Measurements from ENCODE around the gene CCDC191.

- TF ChIP-seq CTCF (conservative IDR thresholded peaks at IDR 0.05; ENCODE audit: low read depth, low read length) (no peak), RFX5 (IDR thresholded peaks at IDR 0.05; ENCODE audit: low read depth, low read length) (no peak), FOS (IDR thresholded peaks at IDR 0.05; ENCODE audit: low read depth, low read length) (no peak), MAZ (IDR thresholded peaks at IDR 0.05; ENCODE audit: borderline replicate concordance, low read depth, low read length) (no peak), ELK1 (IDR thresholded peaks at IDR 0.05; ENCODE audit: borderline replicate concordance, low read depth, low read length) (no peak), POLR2A (IDR thresholded peaks at IDR 0.05; ENCODE audit: low read depth, low read length) (no peak), CEBPB (IDR thresholded peaks at IDR 0.05; ENCODE audit: low read depth, low read length) (no peak)
Measured at GRCh38 chr3:114020907-114021306, 35.4 kb downstream of the CCDC191 start.
